MM.1S (cell line): ENCODE data around the gene KRTAP6-1.

ENCODE experiments used
- CTCF ChIP-seq: fragments of 300-600 bp; sonication (generic); IDR thresholded peaks from 2 replicates; pipeline ENCODE4 v1.5.1; 2016; ENCODE audit warnings: antibody characterized with exemption, low read length, mixed read lengths
- EZH2 ChIP-seq: fragments of 300-600 bp; sonication (generic); optimal IDR thresholded peaks from 2 replicates; pipeline ENCODE3; 2017; ENCODE audit warnings: low read depth, mild to moderate bottlenecking, antibody characterized with exemption, low read length, mixed read lengths

GRCh38 chr21:30628109-30628508, 14.4 kb upstream of the KRTAP6-1 start:
- TF ChIP-seq CTCF (no peak), EZH2 (no peak)
